Gastrocnemius medialis (tissue), 4 donors: Measurements from ENCODE around the gene MMP21. TPM values are rescaled to one million over a fixed set of nuclear protein-coding genes. Genes with fewer than 3 reads are reported as not detected.

Source experiments
- ATAC-seq, 2 donors: fragments of 150-250 bp; one replicate each; pipeline ENCODE4 v1.9.1; 2016
- DNase-seq, 2 donors: peaks; one replicate each; pipeline ENCODE4 v3.0.0-alpha.2; 2019
- H3K27ac ChIP-seq, 4 donors: fragments of 200-600 bp; sonication (generic); 1 replicate in 1 of 4; 2 replicates in 3 of 4; pipeline ENCODE4 v1.5.1; 2016 to 2018; ENCODE audit warnings: mild to moderate bottlenecking in 2 of 4, moderate library complexity in 1 of 4
- H3K27me3 ChIP-seq, 3 donors: fragments of 200-600 bp; sonication (generic) in 2 of 3; 1 replicate in 1 of 3; 2 replicates in 2 of 3; pipeline versions ENCODE4 v1.5.1 to v1.6.0; 2016 to 2019; ENCODE audit warnings: mild to moderate bottlenecking in 1 of 3, moderate library complexity in 1 of 3
- H3K36me3 ChIP-seq, 2 donors: fragments of 200-600 bp; sonication (generic) in 1 of 2; one replicate each; pipeline ENCODE4 v1.5.1; 2017 to 2018
- H3K4me1 ChIP-seq, 2 donors: fragments of 200-600 bp; sonication (generic) in 1 of 2; one replicate each; pipeline ENCODE4 v1.5.1; 2016 to 2017; ENCODE audit warnings: mild to moderate bottlenecking in 2 of 2
- H3K4me3 ChIP-seq, 4 donors: fragments of 200-600 bp; sonication (generic) in 3 of 4; 1 replicate in 1 of 4; 2 replicates in 3 of 4; pipeline ENCODE4 v1.5.1; 2016 to 2019; ENCODE audit warnings: mild to moderate bottlenecking in 2 of 4
- H3K9me3 ChIP-seq, 3 donors: fragments of 200-600 bp; sonication (generic) in 2 of 3; 1 replicate in 1 of 3; 2 replicates in 2 of 3; pipeline ENCODE4 v1.5.1; 2016 to 2019
- CTCF ChIP-seq, 5 experiments: fragments of 450-650 bp in 3 of 5; fragments of 200-600 bp in 2 of 5; sonication (generic) in 2 of 5; IDR thresholded peaks in 4 of 5; conservative IDR thresholded peaks in 1 of 5; 1 replicate in 4 of 5; 2 replicates in 1 of 5; pipeline ENCODE4 v1.5.1; 2016 to 2019; ENCODE audit warnings: antibody characterized with exemption in 5 of 5, mild to moderate bottlenecking in 3 of 5, moderate library complexity in 3 of 5
- POLR2A ChIP-seq, 2 donors: fragments of 450-650 bp; IDR thresholded peaks; one replicate each; pipeline ENCODE4 v1.6.1; 2017; ENCODE audit warnings: antibody characterized with exemption in 2 of 2, mild to moderate bottlenecking in 2 of 2, moderate library complexity in 2 of 2
- in situ Hi-C, 4 donors: fragments of 200-750 bp; cut with MboI; loops; one replicate each; pipeline versions ENCODE4 v1.15.0 to v1.8.0; 2017; ENCODE audit warnings: low sequenced_read_pairs in 4 of 4
- intact Hi-C: fragments of 100-400 bp; cut with DNase I; formaldehyde crosslinking; loops from one replicate; pipeline ENCODE4 v1.15.1; 2023; ENCODE audit warnings: low total_unique reads
- total RNA-seq, 4 donors: library from RNA; depleted of rRNA; stranded (reverse); fragments of >200 nt; gene quantifications; one replicate each; pipeline versions ENCODE4 v1.1.0 to v1.2.3, GENCODE V29; 2016

The MMP21 gene
- total RNA-seq, 4 donors from 2014 or later = not detected

GRCh38 chr10:125756196-125756595 lies 19.4 kb downstream of the MMP21 start:
- Histone ChIP-seq H3K9me3 (no peaks in the 10 kb centered on the region), H3K27me3 (no peaks in the 10 kb centered on the region), H3K4me3 (no peak overlapping the region), H3K36me3 (peaks cover 0 to 91% of the 10 kb centered on the region in 2 donors), H3K4me1 (no peaks in the 10 kb centered on the region), H3K27ac (no peak overlapping the region)
- in situ Hi-C loops = no loop called here
- DNase-seq (no peak), ATAC-seq (no peak)
- intact Hi-C loops = no loop called here
- TF ChIP-seq CTCF (IDR thresholded peaks at IDR 0.05 in 4 of 5, conservative IDR thresholded peaks at IDR 0.05 in 1 of 5) = no peak
- no peak for TF ChIP-seq POLR2A (IDR thresholded peaks at IDR 0.05)

- DNase-seq (no peak), ATAC-seq (no peak)
- H3K27me3 ChIP-seq = no peaks in the 10 kb centered on the region
- in situ Hi-C loops = no loop called here
- peaks cover 5 to 91% of the 10 kb centered on the region in 2 donors for H3K36me3 ChIP-seq
- TF ChIP-seq CTCF (IDR thresholded peaks at IDR 0.05 in 4 of 5, conservative IDR thresholded peaks at IDR 0.05 in 1 of 5) (no peak), POLR2A (IDR thresholded peaks at IDR 0.05) (no peak)
- intact Hi-C loops = no loop called here
- no peaks in the 10 kb centered on the region for H3K4me1 ChIP-seq
- no peak overlapping the region for H3K4me3 ChIP-seq
- no peaks in the 10 kb centered on the region for H3K9me3 ChIP-seq
- H3K27ac ChIP-seq = no peak overlapping the region
Measured at GRCh38 chr10:125747417-125747816, 28.2 kb downstream of the MMP21 start.

GRCh38 chr10:125744909-125745308 lies 30.7 kb downstream of the MMP21 start:
- TF ChIP-seq CTCF (IDR thresholded peaks at IDR 0.05 in 4 of 5, conservative IDR thresholded peaks at IDR 0.05 in 1 of 5) (no peak), POLR2A (IDR thresholded peaks at IDR 0.05) (no peak)
- intact Hi-C loops = no loop called here
- ATAC-seq (no peak), DNase-seq (no peak)
- H3K36me3 ChIP-seq = peaks cover 5 to 92% of the 10 kb centered on the region in 2 donors
- H3K4me1 ChIP-seq = no peaks in the 10 kb centered on the region
- in situ Hi-C loops = no loop called here
- no peaks in the 10 kb centered on the region for H3K9me3 ChIP-seq
- no peak overlapping the region for H3K27ac ChIP-seq
- H3K27me3 ChIP-seq = no peaks in the 10 kb centered on the region
- H3K4me3 ChIP-seq = no peak overlapping the region

- TF ChIP-seq CTCF (IDR thresholded peaks at IDR 0.05 in 4 of 5, conservative IDR thresholded peaks at IDR 0.05 in 1 of 5) (no peak), POLR2A (IDR thresholded peaks at IDR 0.05) (no peak)
- H3K27me3 ChIP-seq = no peaks in the 10 kb centered on the region
- H3K27ac ChIP-seq = no peak overlapping the region
- in situ Hi-C loops = no loop called here
- H3K36me3 ChIP-seq = peaks cover 0 to 99% of the 10 kb centered on the region in 2 donors
- intact Hi-C loops = no loop called here
- DNase-seq (no peak), ATAC-seq (no peak)
- no peak overlapping the region for H3K4me3 ChIP-seq
- no peaks in the 10 kb centered on the region for H3K9me3 ChIP-seq
- no peaks in the 10 kb centered on the region for H3K4me1 ChIP-seq
Measured at GRCh38 chr10:125742465-125742864, 33.2 kb downstream of the MMP21 start.

GRCh38 chr10:125739994-125740679 lies 35.5 kb downstream of the MMP21 start:
- no peak overlapping the region for H3K27ac ChIP-seq
- DNase-seq (no peak), ATAC-seq (no peak)
- H3K4me1 ChIP-seq = no peaks in the 10 kb centered on the region
- TF ChIP-seq CTCF (IDR thresholded peaks at IDR 0.05 in 4 of 5, conservative IDR thresholded peaks at IDR 0.05 in 1 of 5) (no peak), POLR2A (IDR thresholded peaks at IDR 0.05) (no peak)
- peaks cover 0 to 99% of the 10 kb centered on the region in 2 donors for H3K36me3 ChIP-seq
- H3K27me3 ChIP-seq = no peaks in the 10 kb centered on the region
- H3K9me3 ChIP-seq = no peaks in the 10 kb centered on the region
- no peak overlapping the region for H3K4me3 ChIP-seq
- intact Hi-C loops (no loop called here), in situ Hi-C loops (no loop called here)
